ENCODE data around the gene BICC1.

The BICC1 gene

GRCh38 chr10:58823983-58824382 lies 311.3 kb downstream of the BICC1 start:
- DNase-seq (ENCODE audit: low read depth in 2 of 2) = no peak

DNA sequence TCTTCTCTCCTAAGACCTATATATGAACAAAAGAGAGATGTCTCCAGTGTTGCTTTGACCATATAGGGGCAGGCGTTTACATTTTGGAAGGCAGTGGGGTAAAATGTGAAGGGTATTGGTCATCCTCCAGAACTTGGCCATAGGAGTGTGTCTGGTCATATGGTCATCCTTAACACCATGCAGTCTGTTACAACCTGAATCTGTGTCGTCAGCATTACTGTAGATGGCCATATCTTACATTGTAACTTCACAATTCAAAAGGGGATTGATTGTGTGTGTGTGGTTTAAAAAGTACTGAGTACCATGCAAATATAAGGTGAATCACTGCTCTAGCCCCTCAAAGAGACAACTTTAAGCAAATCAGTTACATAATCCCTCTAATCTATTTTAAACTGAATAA lies 311.7 kb downstream of the BICC1 start:
- DNase-seq (ENCODE audit: low read depth in 2 of 2) = no peak

GRCh38 chr10:58826694-58827093 lies 314.0 kb downstream of the BICC1 start:
- no peak for DNase-seq (ENCODE audit: low read depth in 2 of 2)

- no peak for DNase-seq (ENCODE audit: low read depth in 2 of 2)
Observed at GRCh38 chr10:58827381-58827780, 314.7 kb downstream of the BICC1 start.

DNA sequence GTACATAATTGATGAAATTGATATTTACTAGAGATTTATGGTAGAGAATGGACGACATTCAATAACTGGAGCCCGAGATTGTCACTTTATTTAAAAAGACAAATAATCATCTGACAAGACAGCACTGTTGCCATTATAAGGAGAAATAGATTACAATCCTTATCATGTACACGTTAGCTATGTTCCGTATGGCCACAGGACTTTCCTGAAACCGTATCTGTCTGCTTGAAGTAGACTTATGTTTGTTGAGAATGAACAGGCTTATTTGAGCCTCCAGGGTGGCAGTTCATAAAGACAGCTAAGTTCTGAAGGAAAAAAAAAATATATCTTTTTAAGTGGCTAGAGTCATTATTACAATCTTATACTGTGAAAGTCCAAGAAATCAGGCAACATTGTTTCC lies 317.2 kb downstream of the BICC1 start:
- DNase-seq (ENCODE audit: low read depth in 2 of 2) = no peak

- DNase-seq (ENCODE audit: low read depth in 2 of 2) = no peak
Observed at GRCh38 chr10:58830697-58831096, 318.0 kb downstream of the BICC1 start.

- no peak for DNase-seq (ENCODE audit: low read depth in 2 of 2)
Observed at GRCh38 chr10:58833771-58834561, 321.3 kb downstream of the BICC1 start.

GRCh38 chr10:58836176-58836700 lies 323.6 kb downstream of the BICC1 start:
- no peak for DNase-seq (ENCODE audit: low read depth in 2 of 2)

GRCh38 chr10:58836991-58837575 lies 324.4 kb downstream of the BICC1 start:
- no peak for DNase-seq (ENCODE audit: low read depth in 2 of 2)

DNA sequence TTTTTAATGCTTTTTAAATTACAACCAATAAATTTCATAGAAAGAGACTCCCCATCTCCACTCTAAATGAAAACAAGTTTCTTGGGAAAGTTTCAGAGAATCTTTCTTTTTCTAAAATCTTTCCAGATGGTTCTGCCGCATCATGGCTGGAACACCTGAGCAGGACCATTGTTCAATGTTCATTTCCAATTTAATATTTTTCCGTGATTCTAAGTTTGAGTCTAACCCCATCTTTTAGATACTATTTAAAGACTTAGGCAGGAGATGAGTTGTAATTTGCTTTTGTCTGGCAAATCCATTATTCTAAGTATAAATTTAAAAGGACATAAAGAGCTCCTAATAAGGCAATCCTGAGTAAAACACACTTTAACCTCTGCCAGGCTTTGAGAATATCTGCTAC lies 325.2 kb downstream of the BICC1 start:
- no peak for DNase-seq (ENCODE audit: low read depth in 2 of 2)

DNA sequence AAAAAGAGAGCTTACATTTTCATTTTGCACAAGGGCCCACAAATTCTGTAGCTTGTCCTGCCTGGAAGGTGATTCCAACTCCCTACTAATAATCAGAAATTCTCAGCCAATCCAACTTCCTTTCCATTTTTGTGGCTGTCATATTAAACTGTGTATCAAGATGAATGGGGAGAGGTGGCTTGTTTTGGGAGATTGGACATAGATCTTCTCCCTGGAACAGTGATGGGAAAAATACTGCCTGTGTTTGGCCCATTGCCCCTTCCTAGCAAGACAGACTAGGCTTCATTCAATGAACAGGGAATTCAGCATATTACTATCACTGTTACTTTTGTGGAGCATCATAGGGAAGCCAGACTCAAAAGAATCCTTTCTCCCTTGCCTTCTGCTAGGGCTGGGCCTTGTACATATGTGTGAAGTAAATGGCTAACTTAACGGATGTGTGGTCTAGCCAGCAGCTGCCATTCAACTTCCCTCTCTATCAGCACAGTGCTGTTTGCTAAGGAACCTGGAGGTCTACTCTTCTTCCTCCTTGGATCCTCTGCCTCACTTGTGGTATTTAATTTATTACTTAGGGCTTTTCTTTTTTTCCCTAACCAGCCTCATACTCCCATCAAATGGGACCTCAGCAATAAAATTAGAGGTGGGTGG lies 326.0 kb downstream of the BICC1 start:
- no peak for DNase-seq (ENCODE audit: low read depth in 2 of 2)

DNA sequence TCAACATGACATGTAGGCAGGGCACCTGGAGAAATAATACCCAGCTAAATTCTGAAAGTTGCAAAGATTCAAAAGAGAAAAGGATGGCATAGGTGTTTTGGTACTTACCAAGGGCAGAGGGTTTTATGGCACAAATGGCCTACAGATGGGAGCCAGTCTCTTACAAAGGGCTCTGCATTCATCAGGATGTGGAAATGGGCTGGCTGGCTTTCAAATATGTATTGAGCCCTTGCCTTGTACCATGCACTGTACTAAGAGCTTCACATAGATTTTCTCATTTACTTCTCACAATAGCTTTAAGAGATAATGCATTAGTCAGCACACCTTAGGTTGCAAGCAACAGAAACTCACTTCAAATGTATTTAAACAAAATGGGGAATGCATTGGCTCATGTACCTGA lies 327.1 kb downstream of the BICC1 start:
- no peak for DNase-seq (ENCODE audit: low read depth in 2 of 2)

GRCh38 chr10:58840840-58841435 lies 328.3 kb downstream of the BICC1 start:
- no peak for DNase-seq (ENCODE audit: low read depth in 2 of 2)

DNA sequence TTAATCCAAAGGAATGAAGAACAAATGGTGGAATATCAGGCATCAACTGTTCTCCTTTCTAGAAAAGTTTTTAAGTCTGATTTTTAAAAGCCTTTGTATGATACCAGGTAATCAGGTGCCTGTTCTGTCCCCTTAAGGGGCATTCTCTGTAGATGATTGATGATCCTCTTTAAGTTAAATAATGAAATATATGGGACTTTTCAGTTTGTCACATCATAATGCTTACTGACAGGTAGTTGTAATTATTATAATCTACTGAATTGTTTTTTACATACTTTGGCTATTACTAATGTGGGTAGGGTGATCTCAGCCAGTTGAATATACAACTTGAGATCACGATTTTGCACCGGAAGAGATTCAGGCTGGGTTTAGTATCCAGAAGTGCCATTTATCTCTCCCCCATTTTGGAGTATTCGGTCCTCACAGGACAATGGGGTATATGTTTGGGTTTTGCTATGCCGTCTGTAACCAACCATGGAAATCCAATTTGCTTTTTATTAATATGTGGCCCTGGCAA lies 330.2 kb downstream of the BICC1 start:
- no peak for DNase-seq (ENCODE audit: low read depth in 2 of 2)

DNA sequence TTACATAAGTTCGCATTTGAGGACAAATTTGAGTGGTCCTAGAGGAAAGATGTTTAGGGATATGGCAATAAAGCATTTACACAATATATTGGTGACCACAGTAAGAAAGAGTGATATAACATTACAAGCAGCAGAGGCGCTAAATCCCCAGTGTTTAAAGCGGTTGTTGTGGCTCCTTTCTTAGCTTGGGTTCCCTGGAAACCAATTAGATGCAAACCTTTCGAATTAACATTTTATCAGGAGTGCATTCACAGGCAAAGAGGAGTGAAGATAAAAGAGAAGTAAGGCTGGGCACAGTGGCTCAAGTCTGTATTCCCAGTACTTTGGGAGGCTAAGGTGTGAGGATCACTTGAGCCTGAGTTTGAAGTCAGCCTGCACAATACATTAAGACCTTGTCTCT lies 331.1 kb downstream of the BICC1 start:
- no peak for DNase-seq (ENCODE audit: low read depth in 2 of 2)

- DNase-seq (ENCODE audit: low read depth in 2 of 2) = no peak
Observed at GRCh38 chr10:58844680-58845079, 332.0 kb downstream of the BICC1 start.

GRCh38 chr10:58846856-58847255 lies 334.2 kb downstream of the BICC1 start:
- no peak for DNase-seq (ENCODE audit: low read depth in 2 of 2)

DNA sequence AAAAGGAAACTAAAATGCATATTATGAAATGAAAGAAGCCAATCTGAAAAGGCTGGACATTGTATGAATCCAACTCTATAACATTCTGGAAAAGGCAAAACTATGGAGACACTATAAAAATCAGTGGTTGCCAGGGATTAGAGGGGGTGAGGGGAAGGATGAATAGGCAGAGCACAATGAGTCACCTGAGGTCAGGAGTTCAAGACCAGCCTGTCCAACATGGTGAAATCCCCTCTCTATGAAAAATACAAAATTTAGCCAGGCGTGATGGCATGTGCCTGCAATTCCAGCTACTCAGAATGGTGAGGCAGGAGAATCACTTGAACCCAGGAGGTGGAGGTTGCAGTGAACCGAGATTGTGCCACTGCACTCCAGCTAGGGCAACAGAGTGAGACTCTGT lies 338.9 kb downstream of the BICC1 start:
- DNase-seq (ENCODE audit: low read depth in 2 of 2) = no peak

DNA sequence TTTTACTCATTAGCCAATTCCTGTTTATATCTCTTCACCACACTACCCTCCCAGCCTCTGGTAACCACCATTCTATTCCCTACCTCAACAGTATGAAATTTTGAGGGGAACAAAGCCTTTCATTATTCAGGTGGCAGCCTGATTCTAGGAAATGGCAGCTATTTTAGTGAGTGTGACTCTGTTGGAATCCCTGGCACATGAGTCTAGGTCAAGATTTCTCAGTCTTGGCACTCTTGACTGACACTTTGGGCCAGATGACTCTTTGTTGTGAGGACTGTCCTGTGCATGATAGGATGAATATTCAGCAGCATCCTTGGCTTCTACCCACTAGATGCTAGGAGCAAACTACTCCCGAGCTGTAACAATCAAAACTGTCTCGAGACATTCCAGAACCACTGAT lies 341.0 kb downstream of the BICC1 start:
- DNase-seq (ENCODE audit: low read depth in 2 of 2) = no peak

GRCh38 chr10:58854811-58855210 lies 342.1 kb downstream of the BICC1 start:
- no peak for DNase-seq (ENCODE audit: low read depth in 2 of 2)

DNA sequence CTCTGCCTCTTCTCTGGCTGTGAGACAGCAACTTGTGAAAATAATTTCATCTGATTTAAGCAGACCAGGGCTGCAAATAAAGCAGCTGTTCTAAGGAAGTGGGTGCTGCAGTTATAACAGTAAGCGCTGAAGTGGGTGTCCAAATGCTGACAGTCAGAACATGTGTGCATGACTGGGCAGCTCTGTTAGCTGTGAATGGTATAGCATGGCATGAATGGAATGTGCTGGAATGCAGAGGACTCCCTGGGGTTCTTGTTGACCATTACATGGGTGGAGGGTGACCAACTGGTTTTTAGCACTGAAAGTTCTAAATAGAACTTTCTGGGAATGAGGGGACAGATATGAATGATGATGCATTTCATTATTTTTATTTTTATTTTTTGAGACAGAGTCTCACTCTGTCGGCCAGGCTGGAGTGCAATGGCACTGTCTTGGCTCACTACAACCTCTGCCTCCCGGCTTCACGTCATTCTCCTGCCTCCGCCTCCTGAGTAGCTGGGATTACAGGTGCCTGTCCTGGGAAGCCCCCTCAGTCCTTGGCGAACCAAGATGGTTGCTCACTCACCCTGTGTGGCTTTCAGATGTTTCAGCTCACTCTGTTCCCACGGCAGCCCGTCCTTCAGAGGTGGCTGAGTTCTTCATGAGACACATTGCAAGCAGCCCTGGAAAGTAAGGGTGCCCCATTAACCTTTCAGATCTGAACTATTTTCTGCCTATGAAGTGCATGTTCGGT lies 344.0 kb downstream of the BICC1 start:
- no peak for DNase-seq (ENCODE audit: low read depth in 2 of 2)

All from activated CD4-positive, alpha-beta T cell treated with anti-CD3 and anti-CD28 coated beads for 24 hours (primary cell).